GM13976 (cell line): ENCODE data around the gene TTLL5.
A peak's percentile ranks its signal among the peaks of the same experiment; 100 is the strongest.

Experiments
- DNase-seq: peaks from one replicate; pipeline ENCODE4 v3.0.0; 2012; ENCODE audit warnings: low spot score
- in situ Hi-C: fragments of 300-500 bp; cut with MboI; formaldehyde crosslinking; loops from one replicate; pipeline ENCODE4 v1.12.0; 2022; ENCODE audit warnings: low sequenced_read_pairs, mixed read lengths, inconsistent platforms; ENCODE audit not compliant: unreplicated experiment
- TF ChIP-seq, protein P1 (sequence below): IDR thresholded peaks from 2 replicates; pipeline ENCODE4 v1.5.1; 2012; ENCODE audit warnings: borderline replicate concordance, mild to moderate bottlenecking; ENCODE audit not compliant: insufficient read depth; ENCODE audit errors: extremely low read depth, missing control alignments, control extremely low read depth

Gene TTLL5

DNA sequence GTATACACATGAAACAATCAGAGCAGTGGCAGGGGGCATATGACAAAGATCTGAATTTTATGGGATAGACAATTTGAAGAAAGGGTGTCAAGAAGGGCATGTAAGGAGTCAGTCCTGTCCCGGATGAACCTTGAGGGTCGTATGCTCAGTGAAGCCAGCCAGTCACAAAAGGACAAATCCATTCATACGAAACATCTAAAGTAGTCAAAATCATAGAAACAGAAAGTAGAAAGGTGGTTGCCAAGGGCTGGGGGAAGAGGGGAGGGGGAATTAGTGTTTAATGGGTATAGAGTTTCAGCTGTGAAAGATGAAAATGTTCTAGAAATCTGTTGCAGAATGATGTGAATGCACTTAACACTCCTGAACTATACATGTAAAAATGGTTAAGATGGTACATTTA, 163.3 kb downstream of the TTLL5 start:
- TF ChIP-seq, protein P1, sequence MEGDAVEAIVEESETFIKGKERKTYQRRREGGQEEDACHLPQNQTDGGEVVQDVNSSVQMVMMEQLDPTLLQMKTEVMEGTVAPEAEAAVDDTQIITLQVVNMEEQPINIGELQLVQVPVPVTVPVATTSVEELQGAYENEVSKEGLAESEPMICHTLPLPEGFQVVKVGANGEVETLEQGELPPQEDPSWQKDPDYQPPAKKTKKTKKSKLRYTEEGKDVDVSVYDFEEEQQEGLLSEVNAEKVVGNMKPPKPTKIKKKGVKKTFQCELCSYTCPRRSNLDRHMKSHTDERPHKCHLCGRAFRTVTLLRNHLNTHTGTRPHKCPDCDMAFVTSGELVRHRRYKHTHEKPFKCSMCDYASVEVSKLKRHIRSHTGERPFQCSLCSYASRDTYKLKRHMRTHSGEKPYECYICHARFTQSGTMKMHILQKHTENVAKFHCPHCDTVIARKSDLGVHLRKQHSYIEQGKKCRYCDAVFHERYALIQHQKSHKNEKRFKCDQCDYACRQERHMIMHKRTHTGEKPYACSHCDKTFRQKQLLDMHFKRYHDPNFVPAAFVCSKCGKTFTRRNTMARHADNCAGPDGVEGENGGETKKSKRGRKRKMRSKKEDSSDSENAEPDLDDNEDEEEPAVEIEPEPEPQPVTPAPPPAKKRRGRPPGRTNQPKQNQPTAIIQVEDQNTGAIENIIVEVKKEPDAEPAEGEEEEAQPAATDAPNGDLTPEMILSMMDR, result no peak
- DNase-seq, result no peak
- in situ Hi-C loops, result no loop called here

DNA sequence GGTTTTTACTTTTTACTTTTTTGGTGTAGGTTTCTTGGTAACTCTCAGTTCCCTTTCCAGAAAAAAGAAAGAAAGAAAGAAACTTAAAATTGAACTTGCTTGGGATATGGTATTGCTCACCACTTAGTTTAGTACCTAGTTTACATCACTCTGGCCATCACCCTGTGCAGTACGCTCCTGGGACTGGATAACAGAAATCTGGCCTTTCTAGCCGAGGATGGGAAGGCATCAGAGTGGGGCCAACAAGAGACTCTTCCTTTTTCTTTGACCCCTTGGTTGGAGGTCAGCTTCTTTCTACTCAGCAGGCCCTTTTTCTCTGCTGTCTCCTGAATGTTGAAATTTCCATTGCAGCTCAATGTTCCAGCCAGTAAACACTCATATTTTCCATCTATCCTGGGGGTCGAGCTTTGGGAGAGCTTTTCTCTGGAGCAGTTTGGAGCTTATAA, 164.1 kb downstream of the TTLL5 start:
- peak; percentile 16 for DNase-seq
- TF ChIP-seq, protein P1, result no peak
- in situ Hi-C loops, result no loop called here

DNA sequence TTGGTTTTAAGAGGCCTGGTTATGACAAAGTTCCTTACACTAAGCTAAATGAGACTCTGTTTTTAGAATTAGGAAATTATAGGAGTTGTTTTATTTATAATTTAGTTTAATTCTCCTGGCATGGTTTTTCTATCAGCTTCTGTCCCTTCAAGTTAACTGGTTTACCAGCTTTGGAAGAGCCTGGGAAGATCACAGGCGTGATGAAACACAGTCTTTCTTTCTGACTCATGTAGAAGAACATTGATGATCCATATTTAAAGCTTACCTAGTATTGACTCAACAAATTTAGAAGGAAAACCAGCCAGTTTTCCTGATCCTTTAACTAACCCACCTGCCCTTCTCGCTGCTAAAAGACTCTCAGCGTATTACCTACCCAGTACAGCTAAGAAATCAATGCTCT, 165.6 kb downstream of the TTLL5 start:
- in situ Hi-C loops, result no loop called here
- no peak for DNase-seq
- TF ChIP-seq, protein P1, result no peak

DNA sequence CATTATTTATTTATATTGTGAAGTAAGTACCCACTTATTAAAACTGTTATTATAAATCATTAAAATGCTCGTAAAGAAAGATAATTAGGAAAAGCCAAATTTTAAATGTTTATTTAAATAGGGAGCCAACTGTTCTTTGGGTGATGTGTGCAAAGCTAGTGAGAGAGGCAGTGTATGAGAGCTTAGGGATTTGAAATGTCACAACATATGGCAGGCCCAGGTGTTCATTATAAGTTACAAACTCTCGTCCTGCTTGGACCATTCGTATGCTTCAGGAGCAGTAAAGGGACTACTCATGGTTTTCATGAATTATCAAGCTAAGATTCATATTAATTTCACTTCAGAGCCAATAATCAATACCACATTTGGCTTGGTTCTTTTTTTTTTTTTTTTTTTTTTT, 166.3 kb downstream of the TTLL5 start:
- in situ Hi-C loops, result no loop called here
- TF ChIP-seq, protein P1, result no peak
- DNase-seq, result no peak

DNA sequence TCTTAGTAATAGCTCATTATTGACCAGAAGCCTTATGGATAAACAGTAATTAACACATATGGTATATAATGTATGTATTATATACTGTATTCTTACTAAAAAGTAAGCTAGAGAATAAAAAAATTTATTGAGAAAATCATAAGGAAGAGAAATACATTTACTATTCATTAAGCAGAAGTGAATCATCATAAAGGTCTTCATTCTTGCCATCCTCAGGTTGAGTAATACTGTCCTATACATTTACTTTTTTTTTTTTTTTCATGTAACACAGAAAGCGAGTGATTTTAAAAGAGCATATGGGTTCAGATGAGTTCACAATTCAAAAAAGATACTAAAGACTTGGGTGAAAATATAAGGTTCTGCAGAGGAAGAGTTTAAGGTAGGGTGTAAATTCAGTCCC, 168.3 kb downstream of the TTLL5 start:
- TF ChIP-seq, protein P1, result no peak
- in situ Hi-C loops, result no loop called here

DNA sequence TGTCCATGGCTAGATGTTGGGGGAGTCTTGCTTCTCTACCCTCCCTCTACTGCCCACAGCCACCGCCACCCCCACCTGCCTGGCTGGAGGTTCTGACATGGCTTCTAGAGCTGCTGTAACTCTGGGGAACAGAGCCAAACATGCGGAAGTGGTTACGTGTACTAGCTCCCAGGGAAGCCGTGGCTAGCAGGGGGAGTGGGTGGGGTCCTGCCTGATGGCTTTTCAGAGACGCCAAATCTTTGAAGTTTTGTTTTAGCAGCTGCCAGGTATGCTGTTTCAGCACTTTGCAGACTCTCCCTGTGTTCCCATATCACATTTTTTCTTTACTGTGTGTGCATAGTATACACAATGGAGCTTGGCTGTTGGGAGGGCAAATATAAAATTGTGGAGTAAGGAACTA, 170.4 kb downstream of the TTLL5 start:
- TF ChIP-seq, protein P1, result no peak
- DNase-seq, result no peak
- in situ Hi-C loops, result no loop called here

More for the DNA sequence above, 168.3 kb downstream of the TTLL5 start:
- no peak for DNase-seq

DNA sequence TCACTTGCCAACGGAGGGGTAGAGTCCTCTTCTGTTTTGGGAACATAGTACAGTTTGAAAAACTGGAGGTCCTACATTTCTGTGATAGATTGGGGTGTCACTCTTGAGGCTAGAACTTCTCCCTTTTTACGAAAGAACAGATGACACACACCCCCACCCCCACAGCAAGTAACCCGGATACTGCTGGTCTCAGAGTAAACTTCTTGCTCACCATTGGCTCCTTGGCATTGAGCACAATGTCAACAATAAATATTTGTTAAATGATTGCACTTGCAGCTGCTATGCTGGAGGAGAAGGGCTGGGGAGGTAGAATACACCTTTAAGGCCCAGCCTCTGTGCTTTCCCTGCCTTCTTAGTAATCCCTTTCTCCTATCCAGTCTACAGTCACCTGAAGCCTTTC, 170.9 kb downstream of the TTLL5 start:
- in situ Hi-C loops, result no loop called here
- DNase-seq, result no peak

More for the DNA sequence above, 170.9 kb downstream of the TTLL5 start:
- TF ChIP-seq, protein P1, result no peak
